ENCODE measurements around the gene CHST8.

Gene CHST8

GRCh38 chr19:33665776-33666595 is 44.2 kb downstream of the CHST8 start:
- no peak overlapping the region for H3K4me3 ChIP-seq (ENCODE audit: low read length)
- no peak for TF ChIP-seq CTCF (conservative IDR thresholded peaks at IDR 0.05; ENCODE audit: low read length)

DNA sequence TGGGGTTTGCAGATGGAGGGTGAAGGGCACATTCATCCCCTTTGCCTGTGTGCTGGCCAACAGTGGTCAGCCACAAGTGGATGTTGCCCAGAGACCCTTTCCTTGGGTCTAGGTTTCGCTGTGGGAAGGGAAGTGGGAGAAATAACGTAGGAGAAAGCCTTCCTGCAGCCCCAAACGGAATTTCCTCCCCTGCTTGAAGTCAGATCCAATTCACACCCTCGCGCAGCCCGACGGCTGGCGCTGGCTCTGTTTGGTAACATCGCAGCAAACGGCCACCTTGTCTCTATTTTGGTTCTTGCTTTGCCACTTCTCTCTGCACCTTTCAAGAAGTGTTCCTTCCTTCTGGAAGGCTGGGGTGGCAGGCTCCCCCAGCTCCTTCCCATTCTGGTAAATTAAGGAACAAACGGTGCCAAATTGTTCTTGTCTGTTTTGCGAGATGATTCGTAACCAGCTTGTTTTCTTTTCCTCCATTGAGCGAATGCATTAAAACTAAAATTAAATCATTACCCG is 45.4 kb downstream of the CHST8 start:
- no peak for TF ChIP-seq CTCF (conservative IDR thresholded peaks at IDR 0.05; ENCODE audit: low read length)
- no peak for DNase-seq (ENCODE audit: low read depth)
- no peak overlapping the region for H3K4me3 ChIP-seq (ENCODE audit: low read length)

More at GRCh38 chr19:33665776-33666595, 44.2 kb downstream of the CHST8 start:
- DNase-seq (ENCODE audit: low read depth) = no peak

- no peak for DNase-seq (ENCODE audit: low read depth)
- TF ChIP-seq CTCF (conservative IDR thresholded peaks at IDR 0.05; ENCODE audit: low read length) = no peak
- no peak overlapping the region for H3K4me3 ChIP-seq (ENCODE audit: low read length)
Measured at GRCh38 chr19:33667881-33668280, 46.1 kb downstream of the CHST8 start.

DNA sequence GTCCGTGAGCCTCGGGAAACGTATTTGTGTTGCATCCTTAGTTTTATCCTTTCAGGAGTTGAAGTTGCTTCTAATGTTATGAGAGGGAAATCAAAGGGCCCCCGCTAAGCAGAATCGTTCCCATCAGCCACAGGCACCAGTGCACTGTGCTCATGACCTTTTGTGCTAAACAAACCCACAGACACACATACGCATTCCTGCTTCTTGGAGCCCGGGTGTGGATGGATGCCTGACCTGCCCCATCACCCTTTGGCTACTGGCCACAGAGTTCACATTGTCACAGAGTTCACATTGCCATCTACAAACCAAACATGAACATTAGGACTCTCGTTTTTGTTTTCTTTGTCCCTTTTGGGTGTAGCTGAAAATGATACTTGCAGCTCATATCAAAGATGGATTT is 47.2 kb downstream of the CHST8 start:
- no peak for TF ChIP-seq CTCF (conservative IDR thresholded peaks at IDR 0.05; ENCODE audit: low read length)
- H3K4me3 ChIP-seq (ENCODE audit: low read length) = no peak overlapping the region
- DNase-seq (ENCODE audit: low read depth) = no peak

- TF ChIP-seq CTCF (conservative IDR thresholded peaks at IDR 0.05; ENCODE audit: low read length) = no peak
- no peak for DNase-seq (ENCODE audit: low read depth)
- no peak overlapping the region for H3K4me3 ChIP-seq (ENCODE audit: low read length)
Measured at GRCh38 chr19:33669376-33669775, 47.6 kb downstream of the CHST8 start.

DNA sequence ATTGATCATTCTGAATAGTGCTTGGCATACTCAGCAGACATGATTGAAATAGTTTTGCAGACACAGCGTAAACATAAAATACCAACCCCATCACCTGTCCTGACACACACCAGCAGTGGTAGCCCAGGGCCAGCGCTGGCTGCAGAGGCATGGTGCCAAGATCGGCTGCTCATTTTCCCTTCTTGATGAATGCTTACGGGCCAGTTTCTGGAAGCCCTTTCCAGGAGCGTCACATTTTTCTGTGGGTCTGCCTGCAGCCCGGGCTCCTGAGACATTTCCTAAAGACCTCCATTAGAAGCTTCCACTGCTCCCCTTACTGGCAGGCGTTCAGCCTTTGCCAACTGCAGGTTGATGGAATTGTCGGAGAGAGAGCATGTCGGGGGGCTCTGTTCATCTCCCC is 48.6 kb downstream of the CHST8 start:
- no peak for TF ChIP-seq CTCF (conservative IDR thresholded peaks at IDR 0.05; ENCODE audit: low read length)
- DNase-seq (ENCODE audit: low read depth) = no peak
- no peak overlapping the region for H3K4me3 ChIP-seq (ENCODE audit: low read length)

DNA sequence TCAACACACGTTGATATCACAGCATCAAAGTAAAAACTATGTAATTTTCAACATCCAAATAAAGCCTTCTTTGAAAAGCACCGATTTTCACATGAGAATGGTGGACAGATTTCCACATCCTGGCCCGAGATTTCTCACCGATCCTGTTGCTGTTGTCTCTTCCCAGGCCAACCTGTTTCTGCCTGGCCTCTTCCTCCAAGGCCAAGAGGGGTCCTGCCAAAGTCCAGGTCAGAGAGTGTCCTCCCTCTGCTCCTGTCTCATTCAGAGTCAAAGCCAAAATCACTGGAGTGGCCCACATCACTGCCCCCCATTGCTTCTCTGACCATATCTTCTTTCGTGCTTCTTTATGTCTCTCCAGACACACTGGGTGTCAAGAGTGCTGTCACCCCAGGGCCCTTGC is 49.5 kb downstream of the CHST8 start:
- no peak for DNase-seq (ENCODE audit: low read depth)
- H3K4me3 ChIP-seq (ENCODE audit: low read length) = no peak overlapping the region
- TF ChIP-seq CTCF (conservative IDR thresholded peaks at IDR 0.05; ENCODE audit: low read length) = no peak
